NCI-H1092 treated with DMSO at 0.1 percent for 48 hours (cell line): Measurements from ENCODE around the gene FAM83C.
"Not testable (repeated sequence)": the region's sequence is repeated elsewhere in the genome, so short reads cannot be mapped to it uniquely, and the experiment has no call there.

Experiments used
- DNase-seq: peaks from one replicate; lab custom pipeline; 2025; lab: John Stamatoyannopoulos, UW

FAM83C gene

GRCh38 chr20:35318502-35319157 lies 26.4 kb upstream of the FAM83C start:
- DNase-seq = no peak

- DNase-seq = no peak
Observed at GRCh38 chr20:35317416-35318210, 25.4 kb upstream of the FAM83C start.

- DNase-seq = no peak
Observed at GRCh38 chr20:35316086-35316485, 23.9 kb upstream of the FAM83C start.

GRCh38 chr20:35315632-35316020 lies 23.4 kb upstream of the FAM83C start:
- not testable (repeated sequence) for DNase-seq

- DNase-seq = no peak
Observed at GRCh38 chr20:35314816-35315631, 22.8 kb upstream of the FAM83C start.

DNA sequence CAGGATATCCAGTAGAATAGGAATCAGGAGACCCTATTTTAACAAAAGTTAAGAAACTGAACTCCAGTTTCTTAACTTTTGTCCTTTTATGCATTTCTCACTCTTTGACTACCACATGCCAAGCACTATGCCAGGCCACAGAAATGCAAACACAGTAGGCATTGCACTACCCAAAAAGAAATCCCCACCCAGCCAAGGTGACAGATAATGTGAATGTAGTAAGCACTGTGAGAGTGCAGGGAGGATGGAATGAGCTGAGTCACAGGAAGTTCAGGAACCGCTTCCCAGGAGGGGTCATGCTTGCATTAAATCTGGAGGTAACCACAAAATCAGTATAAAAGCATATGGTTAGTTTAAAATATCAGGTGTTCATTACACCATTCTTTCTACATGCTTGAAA lies 20.1 kb upstream of the FAM83C start:
- DNase-seq = no peak

GRCh38 chr20:35311822-35312221 lies 19.6 kb upstream of the FAM83C start:
- DNase-seq = no peak

- no peak for DNase-seq
Observed at GRCh38 chr20:35311409-35311808, 19.2 kb upstream of the FAM83C start.

- no peak for DNase-seq
Observed at GRCh38 chr20:35307666-35308653, 15.7 kb upstream of the FAM83C start.

DNA sequence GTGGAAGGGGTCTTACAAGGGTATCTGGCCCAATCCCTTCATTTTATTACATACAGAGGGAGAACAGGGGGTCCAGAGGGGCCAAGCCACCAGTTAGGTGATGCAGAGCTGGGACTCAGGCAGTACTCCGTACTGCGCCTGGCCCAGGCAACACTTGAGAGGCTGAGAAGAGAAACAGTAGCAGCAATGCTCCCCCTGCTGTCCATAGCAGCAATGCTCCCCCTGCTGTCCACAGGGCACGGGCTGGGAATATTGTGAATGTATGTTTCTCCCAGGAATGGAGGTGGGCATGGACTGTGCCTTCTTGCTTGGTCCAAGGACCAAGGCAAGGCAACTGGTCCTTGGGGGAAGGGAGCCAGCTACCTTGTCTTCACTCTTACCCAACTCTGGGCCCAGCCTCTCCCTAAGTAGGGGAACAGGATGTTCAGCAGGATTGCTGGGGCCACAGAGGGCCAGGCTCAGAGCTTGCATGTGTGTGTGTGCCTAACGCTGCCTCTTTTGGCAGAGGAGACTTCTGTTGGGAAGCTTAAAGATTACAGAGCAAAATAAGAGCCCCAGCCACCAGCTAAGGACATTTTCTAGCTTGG lies 14.8 kb upstream of the FAM83C start:
- DNase-seq = peak; percentile 12

DNA sequence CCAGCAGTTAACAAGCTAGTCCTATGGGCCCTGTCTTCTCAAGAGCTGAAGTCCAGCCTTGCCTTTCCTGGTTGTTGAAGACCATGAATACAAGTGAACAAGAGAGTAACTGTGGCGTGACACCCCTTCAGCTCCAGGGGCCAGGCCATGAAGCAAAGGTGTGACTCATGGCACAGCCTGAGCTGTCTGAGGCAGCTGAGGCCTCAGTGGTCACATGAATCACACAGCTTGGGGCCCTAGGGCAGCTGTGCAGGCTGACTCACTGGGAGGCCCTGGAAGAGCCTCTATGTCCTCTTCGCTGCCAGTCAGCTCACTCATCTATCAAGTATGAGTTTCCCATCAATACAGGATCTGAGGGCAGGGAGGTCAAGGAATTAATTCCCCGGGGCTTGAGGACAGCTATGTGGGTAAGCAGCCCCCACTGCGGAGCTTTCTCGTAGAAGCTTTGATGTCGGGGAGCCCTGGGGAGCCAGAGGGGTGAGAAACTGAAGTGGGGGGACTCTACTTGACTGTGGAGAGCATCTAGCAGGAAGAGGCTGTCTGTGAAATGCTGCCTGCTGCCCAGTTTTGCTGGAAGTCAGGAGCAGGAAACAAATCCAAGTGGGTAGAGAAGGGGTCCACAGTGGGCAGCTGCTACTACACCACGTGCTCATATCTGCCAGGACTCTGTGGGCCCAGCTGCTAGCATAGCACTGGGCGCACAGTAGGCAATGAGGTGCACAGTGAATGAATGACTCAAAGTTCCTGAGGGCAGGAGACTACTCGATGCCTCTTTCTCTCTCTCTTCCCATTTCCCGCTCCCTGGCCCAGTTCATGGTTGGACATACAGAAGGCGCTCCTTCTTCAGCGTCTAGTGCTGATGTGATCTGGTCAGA lies 13.7 kb upstream of the FAM83C start:
- DNase-seq = no peak

- DNase-seq = no peak
Observed at GRCh38 chr20:35304956-35305355, 12.7 kb upstream of the FAM83C start.

DNA sequence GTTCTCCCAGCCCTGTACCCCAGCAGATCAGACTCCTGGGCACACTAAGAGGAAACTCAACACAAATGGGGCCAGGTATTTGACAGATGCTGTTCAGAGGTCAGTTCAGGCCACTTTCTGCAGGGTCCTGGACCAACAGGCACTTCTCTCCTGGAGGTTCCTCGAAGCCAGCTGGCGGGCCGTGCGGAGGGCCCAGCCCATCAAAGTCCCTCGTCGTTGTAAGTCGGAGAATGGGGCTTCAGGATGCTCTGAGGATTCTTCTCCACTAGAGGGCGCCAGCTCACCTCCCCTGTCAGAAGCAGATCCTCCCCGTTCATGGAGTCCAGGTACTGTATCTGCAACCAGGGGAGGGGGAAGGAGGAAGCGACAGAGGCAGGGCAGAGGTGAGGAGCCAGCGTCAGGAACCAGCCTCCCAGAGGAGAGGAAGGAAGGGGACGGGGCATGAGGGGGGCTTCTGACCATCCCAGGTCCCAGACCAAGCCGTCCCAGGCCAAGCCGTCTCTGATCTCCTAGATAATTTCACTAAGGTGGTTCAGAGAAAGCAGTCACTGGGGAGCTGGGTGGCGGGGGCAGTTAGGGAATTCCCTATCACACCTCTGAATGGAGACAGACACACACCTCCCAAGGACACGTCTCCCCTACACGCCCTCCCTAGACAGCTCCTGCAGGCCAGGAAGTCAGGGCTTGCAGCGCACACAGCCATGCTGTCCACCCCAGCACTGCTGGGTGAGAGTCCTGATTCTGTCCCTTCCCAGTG lies 11.7 kb upstream of the FAM83C start:
- DNase-seq = peak; percentile 67

GRCh38 chr20:35303382-35303734 lies 11.1 kb upstream of the FAM83C start:
- DNase-seq = no peak

DNA sequence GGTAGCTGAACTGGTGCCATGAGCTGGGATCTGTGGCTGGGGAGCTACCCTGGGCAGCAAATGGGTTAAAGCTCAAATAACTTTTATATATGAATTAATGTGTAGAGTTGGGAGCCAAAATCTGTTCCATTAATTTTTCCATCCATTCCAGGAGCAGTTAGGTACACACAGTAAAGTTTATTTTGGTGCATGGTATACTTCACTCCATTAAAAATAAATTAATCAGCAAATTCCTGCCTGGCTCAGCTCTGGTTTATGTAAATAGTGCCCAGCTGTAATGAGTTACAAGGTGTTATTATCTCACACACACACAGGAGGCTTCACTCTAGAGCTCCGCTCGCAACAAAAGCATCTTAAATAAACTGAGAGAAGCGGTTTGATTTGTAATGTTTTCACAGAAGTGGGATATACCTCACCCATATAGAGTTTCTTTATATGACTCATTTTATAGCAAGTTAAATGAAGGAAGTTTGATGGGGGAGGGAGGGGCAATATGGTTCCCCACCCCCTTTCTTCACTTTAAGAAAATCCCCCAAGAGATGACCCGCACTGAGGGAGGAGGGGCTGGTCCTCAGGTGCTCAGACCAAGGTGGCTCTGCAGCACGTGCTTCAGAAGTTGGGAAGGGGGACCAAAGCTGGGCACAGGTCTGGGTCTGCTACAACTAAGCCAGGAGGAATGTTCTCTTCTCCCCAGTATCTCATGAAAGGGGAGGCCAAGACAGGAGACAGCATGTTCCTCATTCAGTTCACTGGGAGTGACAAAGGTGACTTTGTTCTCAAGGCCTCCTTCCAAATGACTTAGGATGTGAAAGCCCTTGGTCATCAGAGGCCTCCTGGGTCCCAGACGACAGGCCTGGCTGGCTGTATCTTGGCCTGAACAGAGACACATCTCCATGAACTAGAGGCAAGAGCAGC lies 10.5 kb upstream of the FAM83C start:
- no peak for DNase-seq

- DNase-seq = no peak
Observed at GRCh38 chr20:35301426-35301825, 9.2 kb upstream of the FAM83C start.

GRCh38 chr20:35300469-35301262 lies 8.4 kb upstream of the FAM83C start:
- no peak for DNase-seq

DNA sequence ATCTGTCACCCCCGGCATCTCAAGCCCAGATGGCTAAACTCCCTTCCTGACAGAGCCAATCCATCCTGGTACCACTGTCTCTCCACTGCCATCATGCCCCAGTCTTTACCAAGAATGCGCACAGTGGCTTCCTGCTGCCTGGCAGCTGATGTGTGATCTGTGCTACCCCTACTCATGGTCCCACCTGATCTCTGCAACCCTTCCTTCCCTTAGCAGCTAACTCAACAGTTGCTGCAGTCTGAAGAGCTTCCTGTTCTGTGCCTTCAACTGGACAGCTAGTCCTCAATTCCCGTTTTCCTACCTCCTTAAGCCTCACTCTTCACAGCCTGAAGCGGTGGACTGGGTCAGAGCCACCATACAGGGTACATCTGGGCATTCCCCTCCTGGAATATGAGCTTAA lies 7.6 kb upstream of the FAM83C start:
- no peak for DNase-seq
